SK-N-SH treated with all-trans-retinoic acid at 6 μM for 48 hours (cell line): ENCODE data around the gene ANKRD45.
"Not testable (repeated sequence)": the region's sequence is repeated elsewhere in the genome, so short reads cannot be mapped to it uniquely, and the experiment has no call there.

ENCODE experiments used
- ARNTL ChIP-seq: fragments of 450-650 bp; formaldehyde crosslinking; IDR thresholded peaks from 2 replicates; pipeline ENCODE4 v1.5.0; 2020; ENCODE audit warnings: low read depth, mild to moderate bottlenecking, moderate library complexity, borderline replicate concordance
- CREB5 ChIP-seq: fragments of 250-450 bp; sonication (Bioruptor Pico); IDR thresholded peaks from 2 replicates; pipeline ENCODE4 v1.5.1; 2020; ENCODE audit warnings: low read depth, mild to moderate bottlenecking, moderate library complexity
- ISL1 ChIP-seq: fragments of 250-450 bp; sonication (Bioruptor Pico); IDR thresholded peaks from 2 replicates; pipeline ENCODE4 v2.1.2; 2022; ENCODE audit warnings: mild to moderate bottlenecking, moderate library complexity
- OSR1 ChIP-seq: fragments of 250-450 bp; sonication (Bioruptor Pico); IDR thresholded peaks from 2 replicates; pipeline ENCODE4 v1.8.0; 2022; ENCODE audit warnings: moderate library complexity, mild to moderate bottlenecking, inconsistent platforms
- PATZ1 ChIP-seq: fragments of 250-450 bp; sonication (Bioruptor Pico); IDR thresholded peaks from 2 replicates; pipeline ENCODE4 v1.8.0; 2020; ENCODE audit warnings: mild to moderate bottlenecking, moderate library complexity, borderline replicate concordance
- PPARA ChIP-seq: fragments of 250-450 bp; sonication (Bioruptor Pico); IDR thresholded peaks from 2 replicates; pipeline ENCODE4 v1.5.0; 2020; ENCODE audit warnings: mild to moderate bottlenecking, borderline replicate concordance
- ZFP3 ChIP-seq: fragments of 250-450 bp; sonication (Bioruptor Pico); IDR thresholded peaks from 2 replicates; pipeline ENCODE4 v1.5.0; 2020; ENCODE audit warnings: mild to moderate bottlenecking, moderate library complexity

- TF ChIP-seq PATZ1; OSR1 (CRISPR knock-in tag); ZFP3 (CRISPR knock-in tag); ISL1 (CRISPR knock-in tag); CREB5 (CRISPR knock-in tag); ARNTL (CRISPR knock-in tag); PPARA (CRISPR knock-in tag): not testable (repeated sequence)
Measured at GRCh38 chr1:173685121-173685520, 15.5 kb upstream of the ANKRD45 start.
